ENCODE measurements around the gene IPO11. TPM values are rescaled to one million over a fixed set of nuclear protein-coding genes. Genes with fewer than 3 reads are reported as not detected.

Gene IPO11
- total RNA-seq, 1 donor from 2014 or later, result 11.8 TPM

DNA sequence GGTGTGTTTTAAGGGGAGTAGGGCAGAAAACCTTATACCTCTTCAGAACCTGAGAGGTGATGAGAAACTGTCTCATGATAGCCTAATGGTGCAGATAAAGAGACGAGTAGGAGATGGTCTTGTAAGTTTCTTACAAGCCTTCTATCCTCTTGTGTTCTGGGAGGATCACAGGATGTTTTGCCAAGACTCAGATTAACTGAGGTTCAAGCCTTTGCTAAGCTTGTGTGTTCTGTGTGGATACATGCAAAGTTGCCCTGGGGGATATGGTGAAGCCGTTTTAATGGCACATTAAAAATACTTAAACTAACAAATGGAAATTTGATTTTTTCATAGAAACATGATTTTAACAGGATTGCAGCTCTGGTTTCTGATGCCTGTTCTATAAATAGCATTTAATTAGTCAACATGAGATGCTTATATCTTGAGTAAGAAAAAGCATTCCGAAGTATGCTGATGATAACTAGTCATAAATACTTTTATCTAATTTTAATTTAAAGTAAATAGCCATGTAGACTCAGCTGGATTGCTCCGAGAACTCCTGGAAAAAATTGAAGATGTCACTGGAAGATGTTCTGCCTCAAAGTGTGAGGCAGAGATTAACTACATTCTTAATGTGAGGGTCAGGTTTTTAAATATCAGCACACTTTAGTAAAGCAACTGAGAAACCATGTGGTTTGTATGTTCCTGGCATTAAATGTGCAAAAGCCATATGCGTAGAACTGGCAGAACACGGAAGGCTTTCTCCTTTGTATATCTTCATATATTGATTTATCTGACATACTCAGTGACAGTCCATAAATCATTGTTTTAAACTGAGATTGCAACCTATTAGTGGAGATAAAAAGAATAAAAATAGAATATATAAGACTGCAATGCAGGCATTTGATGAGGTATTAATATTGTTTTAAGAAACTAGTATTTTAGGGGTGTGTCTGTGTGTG is 53.7 kb downstream of the IPO11 start:
- no peak overlapping the region for H3K4me3 ChIP-seq
- H3K36me3 ChIP-seq, result peaks cover 4 to 16% of the 10 kb centered on the region in 2 donors
- TF ChIP-seq, protein P1, sequence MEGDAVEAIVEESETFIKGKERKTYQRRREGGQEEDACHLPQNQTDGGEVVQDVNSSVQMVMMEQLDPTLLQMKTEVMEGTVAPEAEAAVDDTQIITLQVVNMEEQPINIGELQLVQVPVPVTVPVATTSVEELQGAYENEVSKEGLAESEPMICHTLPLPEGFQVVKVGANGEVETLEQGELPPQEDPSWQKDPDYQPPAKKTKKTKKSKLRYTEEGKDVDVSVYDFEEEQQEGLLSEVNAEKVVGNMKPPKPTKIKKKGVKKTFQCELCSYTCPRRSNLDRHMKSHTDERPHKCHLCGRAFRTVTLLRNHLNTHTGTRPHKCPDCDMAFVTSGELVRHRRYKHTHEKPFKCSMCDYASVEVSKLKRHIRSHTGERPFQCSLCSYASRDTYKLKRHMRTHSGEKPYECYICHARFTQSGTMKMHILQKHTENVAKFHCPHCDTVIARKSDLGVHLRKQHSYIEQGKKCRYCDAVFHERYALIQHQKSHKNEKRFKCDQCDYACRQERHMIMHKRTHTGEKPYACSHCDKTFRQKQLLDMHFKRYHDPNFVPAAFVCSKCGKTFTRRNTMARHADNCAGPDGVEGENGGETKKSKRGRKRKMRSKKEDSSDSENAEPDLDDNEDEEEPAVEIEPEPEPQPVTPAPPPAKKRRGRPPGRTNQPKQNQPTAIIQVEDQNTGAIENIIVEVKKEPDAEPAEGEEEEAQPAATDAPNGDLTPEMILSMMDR (IDR thresholded peaks at IDR 0.05), result no peak
- no peaks in the 10 kb centered on the region for H3K27me3 ChIP-seq
- H3K4me1 ChIP-seq, result no peaks in the 10 kb centered on the region
- no peak for DNase-seq (ENCODE audit: low spot score in 2 of 2)
- intact Hi-C loops (cut with DNase I), result no loop called here
- H3K9me3 ChIP-seq, result no peaks in the 10 kb centered on the region
- no peak overlapping the region for H3K27ac ChIP-seq

DNA sequence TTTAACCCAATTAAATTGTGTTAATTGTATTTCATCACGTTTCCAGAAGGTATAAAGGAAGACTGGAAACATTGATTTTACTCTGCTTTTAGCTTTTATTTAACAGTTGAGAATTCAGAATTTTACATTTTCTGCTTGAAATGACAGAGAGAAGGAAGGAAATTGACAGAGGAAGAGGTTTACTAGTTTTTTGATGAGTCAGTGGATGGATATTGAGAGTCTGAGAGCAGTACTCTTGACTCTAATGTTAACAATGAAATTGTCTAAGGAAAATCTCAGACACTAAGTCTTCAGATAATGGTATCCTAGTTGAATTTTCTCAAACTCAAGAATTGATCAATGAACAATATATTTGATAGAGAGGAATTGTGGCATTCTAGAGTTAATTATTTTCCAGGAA is 60.6 kb downstream of the IPO11 start:
- H3K27ac ChIP-seq, result no peak overlapping the region
- DNase-seq (ENCODE audit: low spot score in 2 of 2), result no peak
- H3K9me3 ChIP-seq, result no peaks in the 10 kb centered on the region
- peaks cover 0 to 7% of the 10 kb centered on the region in 2 donors for H3K36me3 ChIP-seq
- no peak overlapping the region for H3K4me3 ChIP-seq
- no peaks in the 10 kb centered on the region for H3K27me3 ChIP-seq
- intact Hi-C loops (cut with DNase I), result no loop called here
- TF ChIP-seq, protein P1 (IDR thresholded peaks at IDR 0.05), result no peak
- no peaks in the 10 kb centered on the region for H3K4me1 ChIP-seq

DNA sequence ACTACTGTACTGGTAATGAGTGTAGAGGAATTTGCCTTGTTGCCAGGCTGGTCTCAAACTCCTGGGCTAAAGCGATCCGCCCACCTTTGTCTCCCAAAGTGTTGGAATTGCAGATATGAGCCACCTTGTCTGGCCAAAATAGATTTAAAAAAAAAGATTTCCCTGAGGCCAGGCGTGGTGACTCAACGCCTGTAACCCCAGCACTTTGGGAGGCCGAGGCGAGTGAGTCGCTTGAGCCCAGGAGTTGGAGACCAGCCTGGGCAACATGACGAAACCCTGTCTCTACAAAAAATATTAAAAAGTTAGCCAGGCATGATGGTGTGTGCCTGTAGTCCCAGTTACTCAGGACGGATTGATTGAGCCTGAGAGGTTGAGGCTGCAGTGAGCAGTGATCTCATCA is 62.5 kb downstream of the IPO11 start:
- no peaks in the 10 kb centered on the region for H3K36me3 ChIP-seq
- TF ChIP-seq, protein P1 (IDR thresholded peaks at IDR 0.05), result no peak
- H3K4me1 ChIP-seq, result no peaks in the 10 kb centered on the region
- peak in 1 of 2 donors; percentile 19 for DNase-seq (ENCODE audit: low spot score in 2 of 2)
- H3K4me3 ChIP-seq, result no peak overlapping the region
- H3K9me3 ChIP-seq, result no peaks in the 10 kb centered on the region
- no peaks in the 10 kb centered on the region for H3K27me3 ChIP-seq
- intact Hi-C loops (cut with DNase I), result no loop called here
- no peak overlapping the region for H3K27ac ChIP-seq

DNA sequence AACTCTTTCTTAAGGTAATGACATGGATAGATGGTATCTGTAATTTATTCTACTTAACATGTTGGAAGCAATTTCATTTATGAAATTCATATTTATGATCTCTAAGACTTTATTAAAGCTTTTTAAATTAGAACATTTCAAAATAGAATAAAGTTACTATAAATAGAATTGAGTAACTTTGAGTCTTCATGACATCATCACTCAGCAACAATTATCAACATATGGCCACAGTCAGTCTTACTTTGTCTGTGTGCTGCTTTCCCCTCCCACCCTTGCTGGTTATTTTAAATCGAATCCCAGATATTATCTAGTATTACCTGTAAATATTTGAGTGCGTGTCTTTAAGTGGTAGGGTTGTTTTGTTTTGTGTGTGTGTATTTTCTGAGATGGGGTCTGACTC is 65.2 kb downstream of the IPO11 start:
- intact Hi-C loops (cut with DNase I), result no loop called here
- H3K4me3 ChIP-seq, result no peak overlapping the region

DNA sequence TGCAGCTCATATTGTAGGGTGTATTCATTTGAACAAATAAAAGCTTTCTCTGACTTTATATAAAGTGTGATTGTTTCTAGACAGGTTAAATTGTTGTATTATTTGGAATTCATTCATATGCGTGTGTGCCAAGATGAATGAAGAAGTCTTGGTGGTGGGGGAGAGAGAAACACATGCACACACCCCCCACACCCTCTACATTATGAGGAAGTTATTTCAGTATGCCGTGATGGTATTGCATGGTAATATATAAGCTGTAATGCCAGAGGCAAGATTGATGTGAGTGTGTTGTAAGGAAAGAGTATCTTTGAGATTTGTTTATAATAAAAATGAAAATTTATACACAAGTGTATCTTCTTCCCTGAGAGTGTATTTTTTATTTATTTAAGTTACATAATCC is 71.0 kb downstream of the IPO11 start:
- TF ChIP-seq, protein P1 (IDR thresholded peaks at IDR 0.05), result no peak
- intact Hi-C loops (cut with DNase I), result no loop called here
- no peaks in the 10 kb centered on the region for H3K4me1 ChIP-seq

More for the DNA sequence above, 65.2 kb downstream of the IPO11 start:
- Histone ChIP-seq H3K4me1 (no peaks in the 10 kb centered on the region), H3K27me3 (no peaks in the 10 kb centered on the region), H3K27ac (no peak overlapping the region), H3K36me3 (no peaks in the 10 kb centered on the region), H3K9me3 (no peaks in the 10 kb centered on the region)
- DNase-seq (ENCODE audit: low spot score in 2 of 2), result no peak
- TF ChIP-seq, protein P1 (IDR thresholded peaks at IDR 0.05), result no peak

More for the DNA sequence above, 71.0 kb downstream of the IPO11 start:
- H3K27me3 ChIP-seq, result no peaks in the 10 kb centered on the region
- H3K36me3 ChIP-seq, result peaks cover 11 to 19% of the 10 kb centered on the region in 2 donors
- no peak overlapping the region for H3K27ac ChIP-seq
- H3K9me3 ChIP-seq, result no peaks in the 10 kb centered on the region
- no peak overlapping the region for H3K4me3 ChIP-seq
- no peak for DNase-seq (ENCODE audit: low spot score in 2 of 2)
